ENCODE measurements around the gene CHGA. TPM values are rescaled to one million over a fixed set of nuclear protein-coding genes. Genes with fewer than 3 reads are reported as not detected.

Gene CHGA
- total RNA-seq, 6 experiments from 2014 or later, result 0.18 to 0.25 TPM; not detected in 4

DNA sequence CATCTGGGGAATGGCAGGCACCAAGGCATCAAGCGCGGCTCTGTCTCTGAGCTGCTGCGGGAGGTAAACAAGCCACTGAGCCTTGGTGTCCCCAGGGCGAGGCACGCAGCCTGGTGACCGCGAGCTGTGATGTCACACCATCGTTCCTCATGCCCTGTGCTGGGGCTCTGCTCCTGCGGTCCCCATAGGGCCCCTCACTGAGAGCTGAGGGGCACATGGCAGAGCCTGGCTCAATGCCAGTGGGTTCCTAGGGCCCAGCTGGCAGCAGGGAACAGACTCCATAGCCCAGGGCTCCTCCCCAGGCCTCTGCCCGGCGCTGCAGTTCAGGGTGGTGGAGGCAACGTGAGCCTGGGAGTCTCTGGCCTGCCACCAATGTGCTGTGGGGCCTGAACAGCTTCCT, 22.6 kb downstream of the CHGA start:
- intact Hi-C loops (cut with DNase I), result loop anchor here in 1 of 2 donors (10.0 kb wide), 1 partner anchor 61 kb away; no protein-coding TSS in a partner anchor
- WGBS (ENCODE audit: insufficient coverage, low coverage, low lambda C conversion rate, missing lambda C conversion rate), result 100% methylated on average over 2 of the region's 12 CpGs
- no peaks in the 10 kb centered on the region for H3K36me3 ChIP-seq
- no peaks in the 10 kb centered on the region for H3K27me3 ChIP-seq
- no peak for TF ChIP-seq POLR2A (IDR thresholded peaks at IDR 0.05)
- TF ChIP-seq, protein P1, sequence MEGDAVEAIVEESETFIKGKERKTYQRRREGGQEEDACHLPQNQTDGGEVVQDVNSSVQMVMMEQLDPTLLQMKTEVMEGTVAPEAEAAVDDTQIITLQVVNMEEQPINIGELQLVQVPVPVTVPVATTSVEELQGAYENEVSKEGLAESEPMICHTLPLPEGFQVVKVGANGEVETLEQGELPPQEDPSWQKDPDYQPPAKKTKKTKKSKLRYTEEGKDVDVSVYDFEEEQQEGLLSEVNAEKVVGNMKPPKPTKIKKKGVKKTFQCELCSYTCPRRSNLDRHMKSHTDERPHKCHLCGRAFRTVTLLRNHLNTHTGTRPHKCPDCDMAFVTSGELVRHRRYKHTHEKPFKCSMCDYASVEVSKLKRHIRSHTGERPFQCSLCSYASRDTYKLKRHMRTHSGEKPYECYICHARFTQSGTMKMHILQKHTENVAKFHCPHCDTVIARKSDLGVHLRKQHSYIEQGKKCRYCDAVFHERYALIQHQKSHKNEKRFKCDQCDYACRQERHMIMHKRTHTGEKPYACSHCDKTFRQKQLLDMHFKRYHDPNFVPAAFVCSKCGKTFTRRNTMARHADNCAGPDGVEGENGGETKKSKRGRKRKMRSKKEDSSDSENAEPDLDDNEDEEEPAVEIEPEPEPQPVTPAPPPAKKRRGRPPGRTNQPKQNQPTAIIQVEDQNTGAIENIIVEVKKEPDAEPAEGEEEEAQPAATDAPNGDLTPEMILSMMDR (IDR thresholded peaks at IDR 0.05), result no peak
- no peak for DNase-seq
- H3K9me3 ChIP-seq, result no peaks in the 10 kb centered on the region
- H3K4me1 ChIP-seq, result peaks cover 0 to 11% (median 4%) of the 10 kb centered on the region in 4 donors
- no peak overlapping the region for H3K27ac ChIP-seq
- no peak overlapping the region for H3K4me3 ChIP-seq
- ATAC-seq, result no peak

DNA sequence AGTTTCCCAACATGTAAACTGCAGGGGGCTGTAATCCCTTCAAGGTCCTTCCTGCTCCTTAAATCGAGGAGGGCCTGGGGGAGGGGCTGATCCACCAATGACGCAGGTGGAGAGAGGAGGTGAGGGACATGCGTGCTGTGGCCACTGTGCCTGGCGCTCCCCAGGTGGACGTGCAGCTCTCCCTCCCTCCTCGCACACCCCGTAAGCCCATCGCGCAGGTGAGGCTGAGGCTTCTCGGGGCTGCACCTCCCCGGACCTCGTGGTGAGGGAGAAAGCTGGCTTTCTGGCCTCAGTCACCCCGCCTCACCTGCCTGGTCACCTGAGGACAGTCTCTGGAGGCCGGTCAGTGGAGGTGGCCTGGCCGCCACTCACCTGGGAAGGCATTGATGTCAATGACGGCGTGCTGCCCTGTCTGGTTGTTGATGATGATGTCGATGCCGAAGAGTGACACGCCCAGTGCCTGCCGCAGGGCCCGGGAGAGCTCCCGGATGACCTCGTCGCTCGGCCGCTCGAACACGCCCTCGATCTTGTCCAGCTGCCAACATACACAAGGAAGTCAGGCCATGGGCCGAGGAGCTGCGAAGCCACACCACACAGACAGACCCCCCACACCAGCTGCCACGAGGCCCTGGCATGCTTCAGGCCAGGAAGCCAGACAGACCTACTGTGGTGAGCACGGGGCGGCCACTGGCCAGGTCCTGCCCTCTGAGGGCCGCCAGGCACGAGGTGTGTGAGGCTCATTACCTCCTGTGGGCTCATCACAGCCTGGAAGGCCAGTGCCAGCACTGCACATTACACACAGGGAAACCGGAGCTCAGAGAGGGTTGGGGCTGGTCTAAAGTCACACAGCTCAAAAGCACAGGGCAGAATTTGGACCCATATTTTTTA, 23.3 kb downstream of the CHGA start:
- no peaks in the 10 kb centered on the region for H3K27me3 ChIP-seq
- peaks cover 0 to 8% (median 4%) of the 10 kb centered on the region in 4 donors for H3K4me1 ChIP-seq
- intact Hi-C loops (cut with DNase I), result loop anchor here in 1 of 2 donors (10.0 kb wide), 1 partner anchor 61 kb away; no protein-coding TSS in a partner anchor
- 15% methylated on average over 2 of the region's 38 CpGs for WGBS (ENCODE audit: insufficient coverage, low coverage, low lambda C conversion rate, missing lambda C conversion rate)
- ATAC-seq (peak; percentile 77 to 90 (median 86)), DNase-seq (peak; percentile 84 to 88 (median 88))
- no peak overlapping the region for H3K4me3 ChIP-seq
- peaks cover 0 to 5% (median 0%) of the 10 kb centered on the region in 4 donors for H3K36me3 ChIP-seq
- H3K27ac ChIP-seq, result no peak overlapping the region
- H3K9me3 ChIP-seq, result no peaks in the 10 kb centered on the region
- no peak for TF ChIP-seq POLR2A (IDR thresholded peaks at IDR 0.05)
- TF ChIP-seq, protein P1 (IDR thresholded peaks at IDR 0.05), result no peak

DNA sequence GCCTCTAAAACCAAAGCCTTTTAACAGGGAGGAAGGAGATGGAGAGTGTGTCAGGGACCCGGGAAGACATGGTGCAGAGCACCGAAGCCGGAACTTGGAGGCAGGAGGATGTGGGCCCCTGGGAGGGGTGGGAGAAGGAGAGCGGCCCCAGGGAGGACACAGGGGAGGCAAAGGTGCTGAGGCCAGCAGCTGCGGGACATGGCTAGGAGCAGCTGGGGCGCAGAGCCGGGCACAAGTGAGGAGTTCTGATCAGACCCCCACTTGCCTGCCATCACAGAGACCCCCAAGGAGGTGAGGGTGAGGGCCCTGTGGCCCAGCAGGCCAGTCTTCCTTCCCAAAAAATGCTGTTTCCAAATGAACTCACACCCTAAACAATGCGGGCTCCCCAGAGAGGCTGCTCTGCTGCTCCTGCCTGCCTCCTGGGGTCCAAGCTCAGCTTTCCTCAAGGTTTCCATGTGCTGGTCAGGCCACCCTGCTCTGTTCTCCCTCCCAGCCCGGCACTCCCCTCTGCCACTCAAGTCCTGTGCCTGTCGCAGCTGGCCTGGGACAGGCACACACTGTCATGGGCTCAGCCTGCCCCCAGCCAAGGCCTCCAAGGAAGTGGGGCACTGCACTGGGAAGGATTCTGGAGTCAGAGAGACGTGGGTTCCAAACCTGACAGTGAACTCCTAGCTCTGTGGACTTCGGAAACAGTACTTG, 24.0 kb downstream of the CHGA start:
- DNase-seq, result no peak
- Histone ChIP-seq H3K27me3 (no peaks in the 10 kb centered on the region), H3K27ac (no peak overlapping the region), H3K9me3 (no peaks in the 10 kb centered on the region), H3K4me1 (peaks cover 0 to 8% (median 4%) of the 10 kb centered on the region in 4 donors), H3K4me3 (no peak overlapping the region), H3K36me3 (peaks cover 0 to 7% (median 0%) of the 10 kb centered on the region in 4 donors)
- intact Hi-C loops (cut with DNase I), result loop anchor here in 1 of 2 donors (10.0 kb wide), 1 partner anchor 62 kb away; no protein-coding TSS in a partner anchor
- no peak for ATAC-seq
- 40% methylated on average over 2 of the region's 12 CpGs for WGBS (ENCODE audit: insufficient coverage, low coverage, low lambda C conversion rate, missing lambda C conversion rate)
- TF ChIP-seq, protein P1 (IDR thresholded peaks at IDR 0.05), result no peak
- TF ChIP-seq POLR2A (IDR thresholded peaks at IDR 0.05), result no peak

DNA sequence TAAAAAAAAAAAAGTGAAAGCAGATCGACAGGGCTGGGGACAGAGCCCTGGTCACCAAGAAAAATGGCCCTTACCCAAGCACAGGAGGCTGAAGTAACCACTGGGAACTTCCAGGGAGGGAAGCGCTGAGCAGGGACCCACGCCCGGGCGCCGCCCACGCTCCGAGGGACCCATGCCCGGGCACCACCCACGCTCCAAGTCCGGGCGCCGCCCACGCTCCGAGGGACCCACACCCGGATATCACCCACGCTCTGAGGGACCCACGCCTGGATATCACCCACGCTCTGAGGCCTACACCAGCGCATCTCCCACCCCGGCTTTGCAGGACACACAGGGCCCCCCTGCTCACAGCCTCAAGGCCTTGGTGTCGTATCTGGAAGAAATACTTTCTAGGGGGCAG, 25.7 kb downstream of the CHGA start:
- Histone ChIP-seq H3K27ac (no peak overlapping the region), H3K4me3 (no peak overlapping the region), H3K4me1 (peaks cover 0 to 8% (median 4%) of the 10 kb centered on the region in 4 donors), H3K9me3 (no peaks in the 10 kb centered on the region), H3K27me3 (no peaks in the 10 kb centered on the region), H3K36me3 (peaks cover 0 to 7% (median 0%) of the 10 kb centered on the region in 4 donors)
- ATAC-seq (no peak), DNase-seq (no peak)
- TF ChIP-seq, protein P1 (IDR thresholded peaks at IDR 0.05), result no peak
- no peak for TF ChIP-seq POLR2A (IDR thresholded peaks at IDR 0.05)
- WGBS (ENCODE audit: insufficient coverage, low coverage, low lambda C conversion rate, missing lambda C conversion rate), result no CpG with 5 or more reads among the region's 22 CpGs
- intact Hi-C loops (cut with DNase I), result loop anchor here in 1 of 2 donors (10.0 kb wide), 1 partner anchor 64 kb away; no protein-coding TSS in a partner anchor

Measured in right lobe of liver (tissue), 6 donors.